Stimulated activated CD4-positive, alpha-beta T cell treated with anti-CD3 and anti-CD28 coated beads, Interleukin-12 subunit alpha, Interleukin-12 subunit beta, amount 100 ng/mL, for 48 hours (primary cell): ENCODE data around the gene RPS18.

Experiments
- DNase-seq, 3 donors: peaks; one replicate each; pipeline ENCODE4 v3.0.0-alpha.2; 2020; ENCODE audit warnings: low read depth in 2 of 3, low spot score in 1 of 3

RPS18 gene

GRCh38 chr6:33314515-33314942, 42.7 kb downstream of the RPS18 start:
- peak; percentile 52 to 55 (median 52) for DNase-seq

GRCh38 chr6:33314943-33315792, 43.3 kb downstream of the RPS18 start:
- DNase-seq = no peak

- DNase-seq = no peak
These were observed 44.1 kb downstream of the RPS18 start for GRCh38 chr6:33315793-33316602.

- no peak for DNase-seq
These were observed 44.9 kb downstream of the RPS18 start for GRCh38 chr6:33316603-33317418.

GRCh38 chr6:33317419-33317668, 45.5 kb downstream of the RPS18 start:
- no peak for DNase-seq

GRCh38 chr6:33317669-33318425, 46.0 kb downstream of the RPS18 start, which contains the start of gene ZBTB22:
ZBTB22 (minus strand) TSS chr6:33317744; CDS start chr6:33316916, 828 bp downstream.
- DNase-seq = peak; percentile 92 to 97 (median 95)

GRCh38 chr6:33318426-33319073, 46.7 kb downstream of the RPS18 start:
- DNase-seq = no peak

- DNase-seq = no peak
These were observed 48.1 kb downstream of the RPS18 start for GRCh38 chr6:33319939-33320314.

GRCh38 chr6:33320315-33321181, 48.7 kb downstream of the RPS18 start:
- DNase-seq = no peak

GRCh38 chr6:33321227-33321626, 49.4 kb downstream of the RPS18 start:
- no peak for DNase-seq

- DNase-seq = no peak
These were observed 51.7 kb downstream of the RPS18 start for GRCh38 chr6:33323623-33323948.

GRCh38 chr6:33324125-33324524, 52.2 kb downstream of the RPS18 start:
- no peak for DNase-seq
